ENCODE results near the gene RAI2. TPM values are rescaled to one million over a fixed set of nuclear protein-coding genes. Genes with fewer than 3 reads are reported as not detected.

RAI2 gene
- total RNA-seq, 4 donors from 2014 or later = 6.0 to 80.1 (median 27.5) TPM

- TF ChIP-seq CTCF (IDR thresholded peaks at IDR 0.05) (no peak), POLR2A (IDR thresholded peaks at IDR 0.05) (no peak)
- DNase-seq = no peak
- intact Hi-C loops (cut with DNase I; ENCODE audit: low total_unique reads) = no loop called here
- Histone ChIP-seq H3K4me3 (no peak overlapping the region), H3K4me1 (peaks cover 3 to 7% of the 10 kb centered on the region in 2 donors), H3K9me3 (no peaks in the 10 kb centered on the region), H3K36me3 (no peaks in the 10 kb centered on the region), H3K27ac (peak overlapping the region; percentile 14 to 49), H3K27me3 (no peaks in the 10 kb centered on the region)
Observed at GRCh38 chrX:17842769-17843525, 18.2 kb downstream of the RAI2 start.

GRCh38 chrX:17839269-17839668 lies 21.8 kb downstream of the RAI2 start:
- Histone ChIP-seq H3K27me3 (no peaks in the 10 kb centered on the region), H3K9me3 (no peaks in the 10 kb centered on the region), H3K27ac (no peak overlapping the region), H3K4me1 (peaks cover 0 to 3% of the 10 kb centered on the region in 2 donors), H3K36me3 (no peaks in the 10 kb centered on the region), H3K4me3 (no peak overlapping the region)
- intact Hi-C loops (cut with DNase I; ENCODE audit: low total_unique reads) = no loop called here
- TF ChIP-seq CTCF (IDR thresholded peaks at IDR 0.05) = no peak
- TF ChIP-seq POLR2A (IDR thresholded peaks at IDR 0.05) = no peak
- no peak for DNase-seq

- H3K4me1 ChIP-seq = peaks cover 0 to 3% of the 10 kb centered on the region in 2 donors
- intact Hi-C loops (cut with DNase I; ENCODE audit: low total_unique reads) = no loop called here
- H3K27ac ChIP-seq = no peak overlapping the region
- H3K9me3 ChIP-seq = no peaks in the 10 kb centered on the region
- TF ChIP-seq CTCF (IDR thresholded peaks at IDR 0.05) (no peak), POLR2A (IDR thresholded peaks at IDR 0.05) (no peak)
- DNase-seq = no peak
- no peaks in the 10 kb centered on the region for H3K36me3 ChIP-seq
- no peaks in the 10 kb centered on the region for H3K27me3 ChIP-seq
- H3K4me3 ChIP-seq = no peak overlapping the region
Observed at GRCh38 chrX:17836830-17837229, 24.3 kb downstream of the RAI2 start.

DNA sequence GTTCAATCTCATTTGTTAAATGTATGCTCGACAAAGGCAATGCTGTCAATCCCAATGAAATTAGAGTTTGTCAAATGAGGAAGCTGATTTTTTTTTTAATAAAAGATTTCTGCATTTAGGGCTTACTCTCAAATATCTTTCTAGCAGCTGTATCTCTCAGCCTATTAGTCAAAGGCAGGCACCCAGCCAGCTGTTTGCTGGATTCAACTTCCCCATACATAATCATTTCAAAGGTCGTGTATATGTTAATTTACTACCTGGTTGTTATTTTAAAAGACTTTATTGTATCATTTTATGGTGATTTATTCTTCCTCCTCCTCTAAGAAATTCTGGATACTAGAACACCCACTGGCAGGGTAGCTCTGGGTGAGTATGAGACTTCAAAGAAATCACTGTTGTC lies 27.1 kb downstream of the RAI2 start:
- no peak for DNase-seq
- intact Hi-C loops (cut with DNase I; ENCODE audit: low total_unique reads) = no loop called here
- no peaks in the 10 kb centered on the region for H3K36me3 ChIP-seq
- peak overlapping the region in 1 of 2 donors; percentile 80 for H3K27ac ChIP-seq
- H3K4me3 ChIP-seq = no peak overlapping the region
- peaks cover 0 to 4% of the 10 kb centered on the region in 2 donors for H3K4me1 ChIP-seq
- TF ChIP-seq POLR2A (IDR thresholded peaks at IDR 0.05) = no peak
- TF ChIP-seq CTCF (IDR thresholded peaks at IDR 0.05) = no peak
- no peaks in the 10 kb centered on the region for H3K9me3 ChIP-seq
- H3K27me3 ChIP-seq = no peaks in the 10 kb centered on the region

DNA sequence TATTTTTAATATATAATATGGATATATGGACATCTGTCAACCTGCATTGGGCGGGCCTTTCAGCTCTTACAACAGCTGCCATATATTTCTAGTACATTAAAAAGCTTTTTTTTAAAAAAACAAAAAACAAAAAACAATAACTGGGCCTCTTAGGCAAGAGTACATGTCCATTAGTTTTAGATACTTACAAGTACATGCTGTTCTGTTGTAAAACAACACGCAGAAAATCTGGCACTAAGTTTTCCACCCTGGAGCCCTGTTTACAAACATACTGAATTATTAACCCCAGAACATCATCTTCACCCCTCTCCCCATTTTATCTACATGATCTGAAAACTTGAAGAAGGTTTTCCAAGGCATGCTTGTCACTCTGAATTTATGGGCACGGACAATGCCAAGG lies 29.8 kb downstream of the RAI2 start:
- H3K36me3 ChIP-seq = no peaks in the 10 kb centered on the region
- TF ChIP-seq POLR2A (IDR thresholded peaks at IDR 0.05) (no peak), CTCF (IDR thresholded peaks at IDR 0.05) (no peak)
- H3K9me3 ChIP-seq = no peaks in the 10 kb centered on the region
- DNase-seq = peak in 1 of 2 donors; percentile 54
- no peaks in the 10 kb centered on the region for H3K27me3 ChIP-seq
- intact Hi-C loops (cut with DNase I; ENCODE audit: low total_unique reads) = no loop called here
- peaks cover 0 to 10% of the 10 kb centered on the region in 2 donors for H3K4me1 ChIP-seq
- peak overlapping the region; percentile 80 to 81 for H3K27ac ChIP-seq
- no peak overlapping the region for H3K4me3 ChIP-seq

Measured in uterus (tissue), 4 donors.